ENCODE data around the gene HPGD. TPM values are rescaled to one million over a fixed set of nuclear protein-coding genes. Genes with fewer than 3 reads are reported as not detected.

The HPGD gene
- total RNA-seq, 1 experiment from 2014 or later, result 1.9 TPM

DNA sequence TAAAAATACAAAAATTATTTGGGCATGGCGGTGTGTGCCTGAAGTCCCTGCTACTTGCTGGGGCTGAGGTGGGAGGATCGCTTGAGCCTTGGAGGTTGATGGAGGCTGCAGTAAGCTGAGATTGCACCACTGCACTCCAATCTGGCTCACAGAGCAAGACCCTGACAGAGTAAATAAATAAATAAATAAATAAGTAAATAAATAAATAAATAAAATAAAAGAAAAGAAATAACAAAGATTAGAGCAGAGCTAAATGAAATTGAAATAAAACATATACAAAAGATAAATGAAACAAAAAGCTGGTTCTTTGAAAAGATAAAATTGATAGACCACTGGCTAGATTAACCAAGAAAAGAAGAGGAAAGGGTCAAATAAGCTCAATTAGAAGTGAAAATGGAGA, 43.1 kb downstream of the HPGD start:
- Histone ChIP-seq H3K4me3 (no peak overlapping the region), H3K27ac (no peak overlapping the region), H3K36me3 (no peaks in the 10 kb centered on the region), H3K4me1 (replicated peaks) (no peaks in the 10 kb centered on the region), H3K27me3 (replicated peaks) (no peaks in the 10 kb centered on the region), H3K9me3 (replicated peaks) (no peaks in the 10 kb centered on the region)
- no peak for DNase-seq (ENCODE audit: low read depth in 1 of 2, low spot score in 2 of 2)

DNA sequence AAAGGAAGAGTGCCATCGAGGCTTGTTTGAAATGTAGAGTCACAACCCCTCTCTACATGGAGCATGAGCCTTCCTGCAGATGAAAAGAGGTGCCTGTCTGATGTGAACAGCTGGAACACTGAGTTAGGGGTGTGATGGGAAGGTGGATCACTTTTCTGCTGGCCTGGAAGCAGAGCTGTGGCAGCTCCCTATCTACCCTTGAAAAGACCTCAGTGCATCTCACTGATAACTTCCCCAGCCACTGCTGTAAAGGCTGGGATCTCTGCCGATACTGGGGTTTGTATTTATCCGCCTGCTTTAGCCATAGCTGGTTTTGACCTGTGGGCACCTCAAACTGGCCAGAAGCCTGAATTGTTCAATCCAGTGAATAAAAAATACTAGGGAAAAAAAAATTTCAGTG, 46.8 kb downstream of the HPGD start:
- no peaks in the 10 kb centered on the region for H3K9me3 ChIP-seq (replicated peaks)
- H3K27ac ChIP-seq, result no peak overlapping the region
- no peak overlapping the region for H3K4me3 ChIP-seq
- no peaks in the 10 kb centered on the region for H3K4me1 ChIP-seq (replicated peaks)
- no peaks in the 10 kb centered on the region for H3K27me3 ChIP-seq (replicated peaks)
- DNase-seq (ENCODE audit: low read depth in 1 of 2, low spot score in 2 of 2), result no peak
- no peaks in the 10 kb centered on the region for H3K36me3 ChIP-seq

DNA sequence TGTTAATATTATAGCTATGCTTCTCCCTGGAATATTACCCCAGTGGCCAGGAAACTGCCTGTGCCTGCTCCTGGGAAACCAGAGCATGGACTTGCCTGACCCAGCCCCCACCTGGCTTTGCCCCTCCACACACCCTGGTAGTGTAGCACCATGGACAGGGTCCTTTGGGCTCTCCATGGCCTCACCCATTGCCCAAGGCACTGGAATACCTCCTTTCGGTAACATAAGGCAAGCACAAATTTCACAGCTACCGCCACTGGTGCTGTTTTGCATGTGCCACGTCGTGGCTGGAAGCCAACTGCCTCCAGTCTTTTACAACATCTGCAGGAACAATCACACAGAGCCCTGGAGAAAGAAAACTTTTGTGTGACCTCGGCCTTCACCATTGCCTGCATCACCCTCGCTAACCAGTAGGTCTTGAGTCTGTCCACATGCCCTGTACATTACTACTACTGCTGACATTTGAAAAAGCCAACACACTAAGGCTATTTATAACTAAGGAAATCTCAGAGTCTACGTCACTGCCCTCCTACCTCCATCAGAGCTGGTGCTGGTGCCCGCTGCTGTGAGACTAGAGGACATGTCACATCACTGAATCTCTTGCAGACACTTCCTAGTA, 47.7 kb downstream of the HPGD start:
- Histone ChIP-seq H3K27me3 (replicated peaks) (no peaks in the 10 kb centered on the region), H3K4me3 (no peak overlapping the region), H3K36me3 (no peaks in the 10 kb centered on the region), H3K4me1 (replicated peaks) (no peaks in the 10 kb centered on the region), H3K27ac (no peak overlapping the region), H3K9me3 (replicated peaks) (no peaks in the 10 kb centered on the region)
- DNase-seq (ENCODE audit: low read depth in 1 of 2, low spot score in 2 of 2), result no peak

GRCh38 chr4:174467107-174467506, 55.2 kb downstream of the HPGD start:
- peak in 1 of 2 experiments; percentile 10 for DNase-seq (ENCODE audit: low read depth in 1 of 2, low spot score in 2 of 2)
- H3K4me3 ChIP-seq, result no peak overlapping the region
- H3K36me3 ChIP-seq, result no peaks in the 10 kb centered on the region
- peaks cover 4% of the 10 kb centered on the region; the same call in 1 of the 2 replicates for H3K4me1 ChIP-seq (replicated peaks)
- 0 out of 2 replicates have a peak, but pooled peaks cover 3% of the 10 kb centered on the region for H3K9me3 ChIP-seq (replicated peaks)
- H3K27me3 ChIP-seq (replicated peaks), result no peaks in the 10 kb centered on the region
- no peak overlapping the region for H3K27ac ChIP-seq

- H3K36me3 ChIP-seq, result no peaks in the 10 kb centered on the region
- 0 out of 2 replicates have a peak, but pooled peaks cover 3% of the 10 kb centered on the region for H3K9me3 ChIP-seq (replicated peaks)
- H3K27ac ChIP-seq, result no peak overlapping the region
- no peak for DNase-seq (ENCODE audit: low read depth in 1 of 2, low spot score in 2 of 2)
- H3K4me1 ChIP-seq (replicated peaks), result peaks cover 4% of the 10 kb centered on the region; the same call in 1 of the 2 replicates
- H3K27me3 ChIP-seq (replicated peaks), result no peaks in the 10 kb centered on the region
- no peak overlapping the region for H3K4me3 ChIP-seq
These were observed 57.3 kb downstream of the HPGD start for GRCh38 chr4:174464949-174465348.

GRCh38 chr4:174461466-174462106, 60.7 kb downstream of the HPGD start:
- no peaks in the 10 kb centered on the region for H3K4me1 ChIP-seq (replicated peaks)
- H3K36me3 ChIP-seq, result no peaks in the 10 kb centered on the region
- H3K27ac ChIP-seq, result no peak overlapping the region
- no peaks in the 10 kb centered on the region for H3K27me3 ChIP-seq (replicated peaks)
- H3K9me3 ChIP-seq (replicated peaks), result 0 out of 2 replicates have a peak, but pooled peaks cover 3% of the 10 kb centered on the region
- peak in 1 of 2 experiments; percentile 6 for DNase-seq (ENCODE audit: low read depth in 1 of 2, low spot score in 2 of 2)
- H3K4me3 ChIP-seq, result no peak overlapping the region

- Histone ChIP-seq H3K9me3 (replicated peaks) (0 out of 2 replicates have a peak, but pooled peaks cover 3% of the 10 kb centered on the region), H3K27me3 (replicated peaks) (no peaks in the 10 kb centered on the region), H3K27ac (no peak overlapping the region), H3K4me1 (replicated peaks) (no peaks in the 10 kb centered on the region), H3K4me3 (no peak overlapping the region), H3K36me3 (no peaks in the 10 kb centered on the region)
- DNase-seq (ENCODE audit: low read depth in 1 of 2, low spot score in 2 of 2), result no peak
These were observed 61.6 kb downstream of the HPGD start for GRCh38 chr4:174460684-174461083.

- DNase-seq (ENCODE audit: low read depth in 1 of 2, low spot score in 2 of 2), result no peak
- Histone ChIP-seq H3K4me1 (replicated peaks) (no peaks in the 10 kb centered on the region), H3K27ac (no peak overlapping the region), H3K36me3 (no peaks in the 10 kb centered on the region), H3K27me3 (replicated peaks) (no peaks in the 10 kb centered on the region), H3K9me3 (replicated peaks) (no peaks in the 10 kb centered on the region), H3K4me3 (no peak overlapping the region)
These were observed 64.8 kb downstream of the HPGD start for GRCh38 chr4:174457468-174457867.

DNA sequence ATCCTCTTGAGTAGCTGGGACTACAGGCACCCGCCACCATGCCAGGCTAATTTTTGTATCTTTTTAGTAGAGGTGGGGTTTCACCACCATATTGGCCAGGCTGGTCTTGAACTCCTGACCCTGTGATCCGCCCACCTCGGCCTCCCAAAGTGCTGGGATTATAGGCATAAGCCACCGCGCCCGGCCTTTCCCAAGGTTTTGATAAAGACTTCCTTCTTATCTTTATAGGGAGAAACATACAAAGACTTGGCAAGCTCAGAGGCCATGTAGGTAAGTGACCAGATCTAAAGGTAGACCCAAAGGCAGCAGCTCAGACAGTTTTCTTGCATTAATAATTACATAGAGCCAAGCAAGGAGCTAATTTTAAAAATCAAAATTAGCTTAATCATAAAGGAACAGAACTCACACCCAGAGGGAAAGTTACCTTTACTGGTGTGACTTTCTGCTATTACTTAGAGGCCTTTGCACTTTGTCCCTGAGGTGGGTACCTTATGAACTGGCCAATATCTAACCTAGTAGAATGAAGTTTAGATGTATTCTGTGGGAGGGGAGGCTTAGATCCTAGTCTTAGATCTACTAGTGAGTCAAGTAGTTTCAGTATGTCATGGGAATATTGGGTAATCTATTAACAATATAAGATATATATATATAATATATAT, 67.3 kb downstream of the HPGD start:
- H3K9me3 ChIP-seq (replicated peaks), result no peaks in the 10 kb centered on the region
- no peak for DNase-seq (ENCODE audit: low read depth in 1 of 2, low spot score in 2 of 2)

DNA sequence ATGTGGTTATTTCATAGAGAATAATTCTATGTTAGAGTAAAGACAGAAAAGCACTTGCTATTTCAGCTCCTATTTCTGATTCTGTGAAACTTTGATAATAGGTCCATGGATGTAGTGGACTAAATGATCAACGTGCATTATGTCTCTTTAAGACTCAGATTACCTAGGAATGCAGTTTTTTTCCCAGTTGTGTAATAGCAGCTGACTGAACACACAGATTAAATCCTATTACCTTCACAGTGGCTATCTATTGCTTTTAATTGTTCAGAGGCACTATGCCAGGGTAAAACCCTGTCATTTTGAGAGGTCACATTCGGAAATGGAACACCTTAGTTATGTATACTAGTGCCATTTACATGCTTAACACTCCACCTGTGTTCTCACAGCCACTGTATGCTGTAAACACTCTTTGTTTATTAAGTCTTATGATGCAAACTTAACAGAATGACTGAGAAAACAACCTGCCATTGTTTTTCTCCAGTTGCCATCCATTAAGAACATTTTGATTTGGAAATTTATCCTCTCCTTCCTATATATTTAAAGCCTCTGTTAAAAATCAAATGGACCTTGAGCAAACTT, 70.5 kb downstream of the HPGD start:
- H3K9me3 ChIP-seq (replicated peaks), result peaks cover under 1% of the 10 kb centered on the region; the same call in 1 of the 2 replicates
- H3K27me3 ChIP-seq (replicated peaks), result no peaks in the 10 kb centered on the region
- H3K27ac ChIP-seq, result no peak overlapping the region
- no peak for DNase-seq (ENCODE audit: low read depth in 1 of 2, low spot score in 2 of 2)
- H3K4me1 ChIP-seq (replicated peaks), result no peaks in the 10 kb centered on the region
- H3K4me3 ChIP-seq, result no peak overlapping the region
- no peaks in the 10 kb centered on the region for H3K36me3 ChIP-seq

More for the DNA sequence above, 67.3 kb downstream of the HPGD start:
- Histone ChIP-seq H3K36me3 (no peaks in the 10 kb centered on the region), H3K27me3 (replicated peaks) (no peaks in the 10 kb centered on the region), H3K27ac (no peak overlapping the region), H3K4me1 (replicated peaks) (no peaks in the 10 kb centered on the region), H3K4me3 (no peak overlapping the region)

GRCh38 chr4:174450786-174451125, 71.5 kb downstream of the HPGD start:
- H3K4me3 ChIP-seq, result no peak overlapping the region
- no peak for DNase-seq (ENCODE audit: low read depth in 1 of 2, low spot score in 2 of 2)
- H3K27me3 ChIP-seq (replicated peaks), result no peaks in the 10 kb centered on the region
- H3K36me3 ChIP-seq, result no peaks in the 10 kb centered on the region
- H3K9me3 ChIP-seq (replicated peaks), result peaks cover 5% of the 10 kb centered on the region; the same call in 1 of the 2 replicates
- no peak overlapping the region for H3K27ac ChIP-seq
- H3K4me1 ChIP-seq (replicated peaks), result no peaks in the 10 kb centered on the region

GRCh38 chr4:174449944-174450785, 72.1 kb downstream of the HPGD start:
- Histone ChIP-seq H3K27me3 (replicated peaks) (no peaks in the 10 kb centered on the region), H3K9me3 (replicated peaks) (peaks cover 5% of the 10 kb centered on the region; the same call in 1 of the 2 replicates), H3K4me3 (no peak overlapping the region), H3K36me3 (no peaks in the 10 kb centered on the region), H3K27ac (no peak overlapping the region), H3K4me1 (replicated peaks) (no peaks in the 10 kb centered on the region)
- DNase-seq (ENCODE audit: low read depth in 1 of 2, low spot score in 2 of 2), result no peak

GRCh38 chr4:174449152-174449551, 73.1 kb downstream of the HPGD start:
- no peaks in the 10 kb centered on the region for H3K36me3 ChIP-seq

More at GRCh38 chr4:174449152-174449551, 73.1 kb downstream of the HPGD start:
- Histone ChIP-seq H3K4me3 (no peak overlapping the region), H3K27ac (no peak overlapping the region), H3K9me3 (replicated peaks) (peaks cover 5% of the 10 kb centered on the region; the same call in 1 of the 2 replicates), H3K27me3 (replicated peaks) (no peaks in the 10 kb centered on the region), H3K4me1 (replicated peaks) (no peaks in the 10 kb centered on the region)
- DNase-seq (ENCODE audit: low read depth in 1 of 2, low spot score in 2 of 2), result no peak

Measured in SJSA1 (cell line).